GM12878 (cell line): Measurements from ENCODE around the gene ODAPH. TPM values are rescaled to one million over a fixed set of nuclear protein-coding genes. Genes with fewer than 3 reads are reported as not detected.
A peak's percentile ranks its signal among the peaks of the same experiment; 100 is the strongest.

Experiments
- ATAC-seq: fragments of 200-7000 bp; cut with Tn5 transposase; 3 replicates; pipeline ENCODE4 v1.9.1; 2020; ENCODE audit warnings: mild to moderate bottlenecking, moderate library complexity
- BruUV-seq: library from RNA; stranded (reverse); fragments of 400-500 nt; replicated peaks from 2 replicates; lab custom pipeline; 2021; lab: Mats Ljungman, UMichigan
- CTCF ChIA-PET: fragments of 300-600 bp; sonication (Branson Sonifier 250); formaldehyde crosslinking; extraction: SDS; loops from one replicate; lab custom pipeline; 2021; ENCODE audit warnings: inconsistent platforms; lab: Yijun Ruan, JAX
- POLR2A ChIA-PET: fragments of 350-600 bp; formaldehyde crosslinking; extraction: SDS; loops from one replicate; lab custom pipeline; 2021; ENCODE audit warnings: inconsistent platforms; lab: Charles Lee
- RAD21 ChIA-PET: fragments of 300-600 bp; sonication (Branson Sonifier 250); formaldehyde crosslinking; loops from one replicate; lab custom pipeline; 2023; ENCODE audit warnings: antibody characterized with exemption; ENCODE audit not compliant: unreplicated experiment; lab: Charles Lee
- SMC1A ChIA-PET: fragments of 300-600 bp; sonication (Branson Sonifier 250); formaldehyde crosslinking; loops from one replicate; lab custom pipeline; 2023; ENCODE audit not compliant: unreplicated experiment, uncharacterized antibody; lab: Charles Lee
- DNase-seq: peaks from one replicate; pipeline ENCODE4 v3.0.0-alpha.2; 2011; ENCODE audit warnings: low read depth, low spot score
- FAIRE-seq: peaks from 3 replicates; lab custom pipeline; 2011; peaks lifted over from hg19 to GRCh38; lab: Jason Lieb, UNC
- H2AFZ ChIP-seq: 2 replicates; pipeline ENCODE4 v1.6.0; 2011; ENCODE audit warnings: low read depth, low read length, control low read depth; ENCODE audit not compliant: control insufficient read depth
- H3K27ac ChIP-seq: 2 replicates; pipeline ENCODE4 v1.5.1; 2011; ENCODE audit warnings: control low read depth; ENCODE audit not compliant: control insufficient read depth, insufficient read depth
- H3K27me3 ChIP-seq, 2 experiments: replicated peaks in 1 of 2; 2 replicates each; pipeline versions ENCODE4 v1.6.0 to v1.6.1; 2011; ENCODE audit warnings: low read length in 1 of 2; ENCODE audit not compliant: control insufficient read depth in 2 of 2, insufficient read depth in 2 of 2
- H3K36me3 ChIP-seq, 2 experiments: 2 replicates each; pipeline ENCODE4 v1.5.1; 2011; ENCODE audit warnings: low read length in 1 of 2; ENCODE audit not compliant: control insufficient read depth in 2 of 2, insufficient read depth in 2 of 2
- H3K4me1 ChIP-seq: 2 replicates; pipeline ENCODE4 v1.6.1; 2011; ENCODE audit warnings: mild to moderate bottlenecking, low read length, moderate library complexity, mixed read lengths; ENCODE audit not compliant: control insufficient read depth, insufficient read depth
- H3K4me2 ChIP-seq: 2 replicates; pipeline ENCODE4 v1.6.0; 2011; ENCODE audit warnings: control low read depth; ENCODE audit not compliant: control insufficient read depth, insufficient read depth
- H3K4me3 ChIP-seq: fragments of 200-600 bp; sonication (generic); 2 replicates; pipeline ENCODE4 v1.5.1; 2016
- H3K79me2 ChIP-seq: 2 replicates; pipeline ENCODE4 v1.6.0; 2011; ENCODE audit warnings: low read length; ENCODE audit not compliant: control insufficient read depth, insufficient read depth
- H3K9ac ChIP-seq: 2 replicates; pipeline ENCODE4 v1.8.0; 2011; ENCODE audit warnings: low read length, control low read depth, mixed read lengths; ENCODE audit not compliant: control insufficient read depth, insufficient read depth
- H3K9me3 ChIP-seq: replicated peaks from 3 replicates; pipeline ENCODE4 v1.5.1; 2011; ENCODE audit warnings: mild to moderate bottlenecking, low read length; ENCODE audit not compliant: control insufficient read depth, insufficient read depth
- H4K20me1 ChIP-seq: 2 replicates; pipeline ENCODE4 v1.6.0; 2011; ENCODE audit not compliant: control insufficient read depth, insufficient read depth
- ATF7 ChIP-seq: fragments of 450-650 bp; IDR thresholded peaks from 2 replicates; pipeline ENCODE4 v1.6.1; 2016; ENCODE audit warnings: low read depth, mild to moderate bottlenecking
- GATAD2B ChIP-seq: fragments of 450-650 bp; conservative IDR thresholded peaks from 2 replicates; pipeline ENCODE4 v1.6.1; 2017; ENCODE audit warnings: low read depth, mild to moderate bottlenecking, moderate library complexity
- HDGF ChIP-seq: fragments of 450-650 bp; IDR thresholded peaks from 2 replicates; pipeline ENCODE4 v1.6.1; 2016; ENCODE audit warnings: antibody characterized with exemption
- NRF1 ChIP-seq: conservative IDR thresholded peaks from 2 replicates; pipeline ENCODE4 v1.6.1; 2011; ENCODE audit warnings: mild to moderate bottlenecking, low read depth, low read length, improper control_type of control experiment
- POLR2A ChIP-seq: IDR thresholded peaks from 2 replicates; pipeline ENCODE4 v1.6.1; 2011; ENCODE audit warnings: low read depth, mild to moderate bottlenecking, low read length
- SIX5 ChIP-seq: IDR thresholded peaks from 2 replicates; pipeline ENCODE4 v1.6.1; 2011; ENCODE audit warnings: mild to moderate bottlenecking, low read depth, low read length, moderate library complexity; ENCODE audit not compliant: severe bottlenecking
- SREBF2 ChIP-seq: IDR thresholded peaks from 2 replicates; pipeline ENCODE4 v1.6.1; 2012; ENCODE audit warnings: mild to moderate bottlenecking, low read length
- STAT3 ChIP-seq: IDR thresholded peaks from 2 replicates; pipeline ENCODE4 v1.6.1; 2011; ENCODE audit warnings: low read depth, low read length, improper control_type of control experiment
- WGBS: methylation state at CpG from one replicate; pipeline ENCODE4 v1.1.6; 2016; ENCODE audit warnings: low lambda C conversion rate; ENCODE audit not compliant: insufficient replicate concordance, insufficient coverage; ENCODE audit errors: missing lambda C conversion rate; 5-methylcytosine and 5-hydroxymethylcytosine counted together
- in situ Hi-C: fragments of 300-500 bp; cut with MboI; formaldehyde crosslinking; loops from 9 replicates; pipeline ENCODE4 v1.14.3; 2018; ENCODE audit warnings: mixed read lengths
- intact Hi-C: fragments of 100-400 bp; cut with micrococcal nuclease; formaldehyde crosslinking; loops from one replicate; pipeline ENCODE4 v1.14.2; 2022; ENCODE audit not compliant: unreplicated experiment
- polyA plus RNA-seq, 11 experiments: library from polyadenylated mRNA; depleted of rRNA in 4 of 11; unstranded in 6 of 11; stranded (reverse) in 5 of 11; fragments of >200 nt; fragmentation: Nextera tagmentation in 4 of 11; fragmentation: Illumina TruSeq in 1 of 11; extraction: Ambion mirVana in 4 of 11; extraction: Trizol in 1 of 11; gene quantifications; 1 replicate in 1 of 11; 2 replicates in 10 of 11; pipeline versions ENCODE4 v1.2.1 to v1.2.3, GENCODE V29; 2011 to 2016; ENCODE audit warnings: inconsistent platforms in 2 of 11, missing spikeins in 2 of 11, low read depth in 1 of 11
- total RNA-seq, 4 experiments: library from RNA; depleted of rRNA in 3 of 4; stranded (reverse); fragments of >200 nt in 3 of 4; fragmentation: Illumina TruSeq in 1 of 4; extraction: Trizol in 1 of 4; gene quantifications; 2 replicates each; pipeline versions ENCODE4 v1.2.1 to v1.2.3, GENCODE V29; 2013 to 2021
- TF ChIP-seq, protein P1 (sequence below): IDR thresholded peaks from 2 replicates; pipeline ENCODE4 v1.6.1; 2012; ENCODE audit warnings: low read depth, low read length, improper control_type of control experiment
- TF ChIP-seq, protein P2 (sequence below): fragments of 450-650 bp; IDR thresholded peaks from 2 replicates; pipeline ENCODE4 v1.6.1; 2017; ENCODE audit warnings: borderline replicate concordance
- TF ChIP-seq, protein P3 (sequence below): fragments of 450-650 bp; IDR thresholded peaks from 2 replicates; pipeline ENCODE4 v1.6.1; 2016; ENCODE audit warnings: mild to moderate bottlenecking, moderate library complexity, borderline replicate concordance

The ODAPH gene
- total and polyA plus RNA-seq, 10 of the 15 experiments (the other 5 are each of a cell fraction or from before 2014, with no cell fraction given), result 0.06 to 0.13 (median 0.12) TPM; not detected in 6

DNA sequence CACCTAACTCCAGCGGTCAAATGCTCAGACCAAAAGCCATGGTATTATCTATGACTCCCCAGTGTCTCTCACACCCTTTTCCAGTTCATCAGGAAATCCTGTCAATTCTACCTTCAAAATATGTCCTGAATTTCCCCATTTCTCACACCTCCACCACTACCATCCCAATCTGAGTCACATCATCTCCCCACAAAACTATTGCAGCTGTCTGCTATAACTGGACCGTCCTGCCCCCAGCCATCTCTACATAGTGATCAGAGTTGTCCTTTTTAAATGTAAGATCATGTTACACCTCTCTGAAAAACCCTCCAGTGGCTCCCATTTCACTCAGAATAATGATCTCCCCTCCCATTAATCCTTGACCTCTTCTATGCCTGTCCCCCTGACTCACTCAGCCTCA, 6.8 kb upstream of the ODAPH start:
- DNase-seq (no peak), ATAC-seq (peak; percentile 42; the same call in 2 of the 3 replicates), FAIRE-seq (no peak)
- no peaks in the 10 kb centered on the region for H4K20me1 ChIP-seq
- in situ Hi-C loops, result no loop called here
- H2AFZ ChIP-seq, result no peak overlapping the region
- WGBS, result 53% methylated on average over 2 of the region's 2 CpGs
- H3K4me3 ChIP-seq, result no peak overlapping the region
- SMC1A ChIA-PET, result no interaction called here
- intact Hi-C loops, result no loop called here
- no peaks in the 10 kb centered on the region for H3K4me1 ChIP-seq
- no peaks in the 10 kb centered on the region for H3K27me3 ChIP-seq
- no peak overlapping the region for H3K9ac ChIP-seq
- no peaks in the 10 kb centered on the region for H3K9me3 ChIP-seq
- TF ChIP-seq, protein P1, sequence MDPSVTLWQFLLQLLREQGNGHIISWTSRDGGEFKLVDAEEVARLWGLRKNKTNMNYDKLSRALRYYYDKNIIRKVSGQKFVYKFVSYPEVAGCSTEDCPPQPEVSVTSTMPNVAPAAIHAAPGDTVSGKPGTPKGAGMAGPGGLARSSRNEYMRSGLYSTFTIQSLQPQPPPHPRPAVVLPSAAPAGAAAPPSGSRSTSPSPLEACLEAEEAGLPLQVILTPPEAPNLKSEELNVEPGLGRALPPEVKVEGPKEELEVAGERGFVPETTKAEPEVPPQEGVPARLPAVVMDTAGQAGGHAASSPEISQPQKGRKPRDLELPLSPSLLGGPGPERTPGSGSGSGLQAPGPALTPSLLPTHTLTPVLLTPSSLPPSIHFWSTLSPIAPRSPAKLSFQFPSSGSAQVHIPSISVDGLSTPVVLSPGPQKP, result no peak
- TF ChIP-seq SIX5 (no peak), GATAD2B (no peak), STAT3 (no peak), SREBF2 (no peak), NRF1 (no peak), ATF7 (no peak), POLR2A (no peak), HDGF (no peak)
- TF ChIP-seq, protein P2, sequence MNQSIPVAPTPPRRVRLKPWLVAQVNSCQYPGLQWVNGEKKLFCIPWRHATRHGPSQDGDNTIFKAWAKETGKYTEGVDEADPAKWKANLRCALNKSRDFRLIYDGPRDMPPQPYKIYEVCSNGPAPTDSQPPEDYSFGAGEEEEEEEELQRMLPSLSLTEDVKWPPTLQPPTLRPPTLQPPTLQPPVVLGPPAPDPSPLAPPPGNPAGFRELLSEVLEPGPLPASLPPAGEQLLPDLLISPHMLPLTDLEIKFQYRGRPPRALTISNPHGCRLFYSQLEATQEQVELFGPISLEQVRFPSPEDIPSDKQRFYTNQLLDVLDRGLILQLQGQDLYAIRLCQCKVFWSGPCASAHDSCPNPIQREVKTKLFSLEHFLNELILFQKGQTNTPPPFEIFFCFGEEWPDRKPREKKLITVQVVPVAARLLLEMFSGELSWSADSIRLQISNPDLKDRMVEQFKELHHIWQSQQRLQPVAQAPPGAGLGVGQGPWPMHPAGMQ, result no peak
- TF ChIP-seq, protein P3, sequence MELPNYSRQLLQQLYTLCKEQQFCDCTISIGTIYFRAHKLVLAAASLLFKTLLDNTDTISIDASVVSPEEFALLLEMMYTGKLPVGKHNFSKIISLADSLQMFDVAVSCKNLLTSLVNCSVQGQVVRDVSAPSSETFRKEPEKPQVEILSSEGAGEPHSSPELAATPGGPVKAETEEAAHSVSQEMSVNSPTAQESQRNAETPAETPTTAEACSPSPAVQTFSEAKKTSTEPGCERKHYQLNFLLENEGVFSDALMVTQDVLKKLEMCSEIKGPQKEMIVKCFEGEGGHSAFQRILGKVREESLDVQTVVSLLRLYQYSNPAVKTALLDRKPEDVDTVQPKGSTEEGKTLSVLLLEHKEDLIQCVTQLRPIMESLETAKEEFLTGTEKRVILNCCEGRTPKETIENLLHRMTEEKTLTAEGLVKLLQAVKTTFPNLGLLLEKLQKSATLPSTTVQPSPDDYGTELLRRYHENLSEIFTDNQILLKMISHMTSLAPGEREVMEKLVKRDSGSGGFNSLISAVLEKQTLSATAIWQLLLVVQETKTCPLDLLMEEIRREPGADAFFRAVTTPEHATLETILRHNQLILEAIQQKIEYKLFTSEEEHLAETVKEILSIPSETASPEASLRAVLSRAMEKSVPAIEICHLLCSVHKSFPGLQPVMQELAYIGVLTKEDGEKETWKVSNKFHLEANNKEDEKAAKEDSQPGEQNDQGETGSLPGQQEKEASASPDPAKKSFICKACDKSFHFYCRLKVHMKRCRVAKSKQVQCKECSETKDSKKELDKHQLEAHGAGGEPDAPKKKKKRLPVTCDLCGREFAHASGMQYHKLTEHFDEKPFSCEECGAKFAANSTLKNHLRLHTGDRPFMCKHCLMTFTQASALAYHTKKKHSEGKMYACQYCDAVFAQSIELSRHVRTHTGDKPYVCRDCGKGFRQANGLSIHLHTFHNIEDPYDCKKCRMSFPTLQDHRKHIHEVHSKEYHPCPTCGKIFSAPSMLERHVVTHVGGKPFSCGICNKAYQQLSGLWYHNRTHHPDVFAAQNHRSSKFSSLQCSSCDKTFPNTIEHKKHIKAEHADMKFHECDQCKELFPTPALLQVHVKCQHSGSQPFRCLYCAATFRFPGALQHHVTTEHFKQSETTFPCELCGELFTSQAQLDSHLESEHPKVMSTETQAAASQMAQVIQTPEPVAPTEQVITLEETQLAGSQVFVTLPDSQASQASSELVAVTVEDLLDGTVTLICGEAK, result no peak
- H3K27ac ChIP-seq, result no peak overlapping the region
- H3K79me2 ChIP-seq, result no peaks in the 10 kb centered on the region
- RAD21 ChIA-PET, result no interaction called here
- CTCF ChIA-PET, result no interaction called here
- H3K4me2 ChIP-seq, result no peak overlapping the region
- POLR2A ChIA-PET, result no interaction called here
- no TSS peak for BruUV-seq
- no peaks in the 10 kb centered on the region for H3K36me3 ChIP-seq
